Smooth muscle cell (in vitro differentiated cells): Measurements from ENCODE around the gene PLTP. TPM values are rescaled to one million over a fixed set of nuclear protein-coding genes. Genes with fewer than 3 reads are reported as not detected.

Experiments used
- DNase-seq: peaks from one replicate; lab custom pipeline; 2025; ENCODE audit not compliant: unreplicated experiment; lab: John Stamatoyannopoulos, UW
- H2AFZ ChIP-seq: fragments of 200-600 bp; sonication (generic); 2 replicates; pipeline ENCODE4 v1.6.0; 2016; ENCODE audit warnings: antibody characterized with exemption, low read depth, mild to moderate bottlenecking
- H3F3A ChIP-seq: fragments of 200-600 bp; sonication (generic); 2 replicates; pipeline ENCODE4 v1.6.0; 2017; ENCODE audit warnings: antibody characterized with exemption, low read depth
- H3K27ac ChIP-seq: fragments of 200-600 bp; sonication (generic); 2 replicates; pipeline ENCODE4 v1.5.1; 2016; ENCODE audit warnings: low read depth, mild to moderate bottlenecking
- H3K27me3 ChIP-seq: fragments of 200-600 bp; sonication (generic); 2 replicates; pipeline ENCODE4 v1.6.1; 2016; ENCODE audit warnings: low read depth, mild to moderate bottlenecking
- H3K36me3 ChIP-seq: fragments of 200-600 bp; sonication (generic); 2 replicates; pipeline ENCODE4 v1.5.1; 2016; ENCODE audit warnings: low read depth
- H3K4me1 ChIP-seq: fragments of 200-600 bp; sonication (generic); 2 replicates; pipeline ENCODE4 v1.5.1; 2016; ENCODE audit warnings: low read depth
- H3K4me2 ChIP-seq: fragments of 200-600 bp; sonication (generic); 2 replicates; pipeline ENCODE4 v1.6.0; 2016; ENCODE audit warnings: mild to moderate bottlenecking
- H3K4me3 ChIP-seq: fragments of 200-600 bp; sonication (generic); 2 replicates; pipeline ENCODE4 v1.5.1; 2016; ENCODE audit warnings: mild to moderate bottlenecking
- H3K79me2 ChIP-seq: fragments of 200-600 bp; sonication (generic); 2 replicates; pipeline ENCODE4 v1.6.0; 2016; ENCODE audit warnings: low read depth, mild to moderate bottlenecking
- H3K9ac ChIP-seq: fragments of 200-600 bp; sonication (generic); 2 replicates; pipeline ENCODE4 v1.6.0; 2016; ENCODE audit warnings: low read depth
- H3K9me3 ChIP-seq: fragments of 200-600 bp; sonication (generic); replicated peaks from 2 replicates; pipeline ENCODE4 v1.5.1; 2016; ENCODE audit warnings: low read depth
- H4K20me1 ChIP-seq: fragments of 200-600 bp; sonication (generic); 2 replicates; pipeline ENCODE4 v1.6.0; 2016; ENCODE audit warnings: low read depth
- WGBS: methylation state at CpG from one replicate; pipeline ENCODE4 v1.1.7; 2016; ENCODE audit warnings: low lambda C conversion rate; 5-methylcytosine and 5-hydroxymethylcytosine counted together
- polyA plus RNA-seq: library from polyadenylated mRNA; unstranded; fragments of >200 nt; fragmentation: Nextera tagmentation; extraction: Ambion mirVana; gene quantifications from 2 replicates; pipeline ENCODE4 v1.2.1, GENCODE V29; 2016
- total RNA-seq: library from RNA; depleted of rRNA; stranded (reverse); fragments of >200 nt; gene quantifications from 2 replicates; pipeline ENCODE4 v1.2.3, GENCODE V29; 2014
- TF ChIP-seq, protein P1 (sequence below): fragments of 200-600 bp; sonication (generic); IDR thresholded peaks from 2 replicates; pipeline ENCODE4 v1.5.1; 2017; ENCODE audit warnings: borderline replicate concordance, mild to moderate bottlenecking, antibody characterized with exemption; ENCODE audit not compliant: insufficient read depth, poor library complexity, severe bottlenecking

The PLTP gene
- total and polyA plus RNA-seq, 2 experiments from 2014 or later, result 81.0 to 262 TPM

DNA sequence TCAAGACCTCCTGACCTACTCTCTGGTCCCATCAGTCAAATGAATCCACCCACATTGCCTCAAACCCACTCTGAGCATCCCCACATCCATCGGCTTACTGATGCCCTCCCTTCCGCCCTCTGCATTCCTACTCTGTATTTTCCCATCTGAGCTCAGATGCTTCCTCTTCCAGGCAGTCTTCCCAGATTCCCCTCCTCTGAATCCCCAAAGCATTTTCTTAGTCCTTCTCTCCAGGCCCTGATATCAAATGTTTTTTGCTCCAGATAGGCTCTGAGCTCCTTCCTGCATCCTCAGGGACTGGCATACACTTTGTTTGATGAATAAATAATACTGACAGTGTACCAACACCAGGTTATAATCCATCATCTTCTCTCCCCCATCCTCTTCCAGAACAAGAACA is 3.9 kb downstream of the PLTP start:
- no peaks in the 10 kb centered on the region for H3K36me3 ChIP-seq
- no peak overlapping the region for H2AFZ ChIP-seq
- H3K4me3 ChIP-seq, result no peak overlapping the region
- no peaks in the 10 kb centered on the region for H3K9me3 ChIP-seq
- DNase-seq, result no peak
- no peaks in the 10 kb centered on the region for H3K27me3 ChIP-seq
- no peaks in the 10 kb centered on the region for H3F3A ChIP-seq
- WGBS, result 100% methylated on average over 2 of the region's 2 CpGs
- TF ChIP-seq, protein P1, sequence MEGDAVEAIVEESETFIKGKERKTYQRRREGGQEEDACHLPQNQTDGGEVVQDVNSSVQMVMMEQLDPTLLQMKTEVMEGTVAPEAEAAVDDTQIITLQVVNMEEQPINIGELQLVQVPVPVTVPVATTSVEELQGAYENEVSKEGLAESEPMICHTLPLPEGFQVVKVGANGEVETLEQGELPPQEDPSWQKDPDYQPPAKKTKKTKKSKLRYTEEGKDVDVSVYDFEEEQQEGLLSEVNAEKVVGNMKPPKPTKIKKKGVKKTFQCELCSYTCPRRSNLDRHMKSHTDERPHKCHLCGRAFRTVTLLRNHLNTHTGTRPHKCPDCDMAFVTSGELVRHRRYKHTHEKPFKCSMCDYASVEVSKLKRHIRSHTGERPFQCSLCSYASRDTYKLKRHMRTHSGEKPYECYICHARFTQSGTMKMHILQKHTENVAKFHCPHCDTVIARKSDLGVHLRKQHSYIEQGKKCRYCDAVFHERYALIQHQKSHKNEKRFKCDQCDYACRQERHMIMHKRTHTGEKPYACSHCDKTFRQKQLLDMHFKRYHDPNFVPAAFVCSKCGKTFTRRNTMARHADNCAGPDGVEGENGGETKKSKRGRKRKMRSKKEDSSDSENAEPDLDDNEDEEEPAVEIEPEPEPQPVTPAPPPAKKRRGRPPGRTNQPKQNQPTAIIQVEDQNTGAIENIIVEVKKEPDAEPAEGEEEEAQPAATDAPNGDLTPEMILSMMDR, result no peak
- no peak overlapping the region for H3K27ac ChIP-seq
- no peaks in the 10 kb centered on the region for H3K79me2 ChIP-seq
- H3K4me2 ChIP-seq, result no peak overlapping the region
- H4K20me1 ChIP-seq, result no peaks in the 10 kb centered on the region
- peaks cover 10% of the 10 kb centered on the region for H3K4me1 ChIP-seq
- no peak overlapping the region for H3K9ac ChIP-seq

DNA sequence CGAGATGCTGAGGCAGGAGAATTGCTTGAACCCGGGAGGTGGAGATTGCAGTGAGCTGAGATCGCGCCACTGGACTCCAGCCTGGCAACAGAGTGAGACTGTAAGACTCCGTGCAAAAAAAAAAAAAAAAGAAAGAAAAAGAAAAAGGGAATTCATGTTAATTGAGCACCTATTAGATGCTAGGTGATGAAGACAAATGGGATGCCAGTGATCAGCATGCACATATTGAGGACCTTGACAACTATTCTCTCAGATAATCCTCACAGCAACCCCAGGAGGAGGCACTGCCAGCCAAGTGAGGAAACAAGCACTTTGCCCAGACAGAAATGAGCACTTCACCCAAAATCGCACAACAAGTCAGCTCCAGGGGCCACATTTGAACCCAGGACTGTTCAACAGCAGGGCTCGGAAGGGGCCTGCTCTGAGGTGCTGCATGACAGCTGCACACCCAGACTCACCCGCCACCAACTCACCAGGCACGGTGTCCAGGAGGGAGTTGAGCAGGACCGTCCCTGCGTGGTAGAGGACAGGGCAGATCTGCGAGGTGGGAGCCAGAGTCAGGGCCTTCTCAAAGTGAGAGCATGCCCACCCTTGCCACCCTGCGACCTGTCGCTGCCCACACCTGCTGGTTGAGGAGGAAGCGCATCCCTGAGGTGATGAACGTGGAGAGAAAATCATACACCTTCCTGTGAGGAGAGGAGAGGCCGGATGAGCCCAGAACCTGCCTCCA is 4.6 kb downstream of the PLTP start:
- Histone ChIP-seq H3K27me3 (no peaks in the 10 kb centered on the region), H3K79me2 (no peaks in the 10 kb centered on the region), H3K4me1 (peaks cover 6% of the 10 kb centered on the region), H3K9ac (no peak overlapping the region), H3F3A (no peaks in the 10 kb centered on the region), H3K9me3 (no peaks in the 10 kb centered on the region), H3K4me2 (no peak overlapping the region), H3K27ac (no peak overlapping the region), H3K4me3 (no peak overlapping the region), H4K20me1 (no peaks in the 10 kb centered on the region), H3K36me3 (no peaks in the 10 kb centered on the region), H2AFZ (no peak overlapping the region)
- DNase-seq, result no peak
- WGBS, result 98% methylated on average over 16 of the region's 17 CpGs
- TF ChIP-seq, protein P1, result no peak

- no peaks in the 10 kb centered on the region for H3K79me2 ChIP-seq
- peaks cover 4% of the 10 kb centered on the region for H3F3A ChIP-seq
- no peak for DNase-seq
- no peaks in the 10 kb centered on the region for H3K9me3 ChIP-seq
- no peak overlapping the region for H2AFZ ChIP-seq
- WGBS, result 84% methylated on average over 8 of the region's 8 CpGs
- no peaks in the 10 kb centered on the region for H3K4me1 ChIP-seq
- TF ChIP-seq, protein P1, result no peak
- H3K27me3 ChIP-seq, result no peaks in the 10 kb centered on the region
- peak overlapping the region; percentile 35 for H3K9ac ChIP-seq
- H3K36me3 ChIP-seq, result no peaks in the 10 kb centered on the region
- no peak overlapping the region for H3K4me2 ChIP-seq
- peak overlapping the region; percentile 39 for H3K27ac ChIP-seq
- no peak overlapping the region for H3K4me3 ChIP-seq
- no peaks in the 10 kb centered on the region for H4K20me1 ChIP-seq
Observed at GRCh38 chr20:45905505-45906079, 6.4 kb downstream of the PLTP start.
